Metanephros (tissue), 1 donor: Measurements from ENCODE around the gene CD164. TPM values are rescaled to one million over a fixed set of nuclear protein-coding genes. Genes with fewer than 3 reads are reported as not detected.

Experiments used
- total RNA-seq: library from RNA; depleted of rRNA; stranded (reverse); fragments of >200 nt; gene quantifications from one replicate; pipeline ENCODE4 v1.2.3, GENCODE V29; 2014

CD164 gene
- total RNA-seq, result 283 TPM

DNA sequence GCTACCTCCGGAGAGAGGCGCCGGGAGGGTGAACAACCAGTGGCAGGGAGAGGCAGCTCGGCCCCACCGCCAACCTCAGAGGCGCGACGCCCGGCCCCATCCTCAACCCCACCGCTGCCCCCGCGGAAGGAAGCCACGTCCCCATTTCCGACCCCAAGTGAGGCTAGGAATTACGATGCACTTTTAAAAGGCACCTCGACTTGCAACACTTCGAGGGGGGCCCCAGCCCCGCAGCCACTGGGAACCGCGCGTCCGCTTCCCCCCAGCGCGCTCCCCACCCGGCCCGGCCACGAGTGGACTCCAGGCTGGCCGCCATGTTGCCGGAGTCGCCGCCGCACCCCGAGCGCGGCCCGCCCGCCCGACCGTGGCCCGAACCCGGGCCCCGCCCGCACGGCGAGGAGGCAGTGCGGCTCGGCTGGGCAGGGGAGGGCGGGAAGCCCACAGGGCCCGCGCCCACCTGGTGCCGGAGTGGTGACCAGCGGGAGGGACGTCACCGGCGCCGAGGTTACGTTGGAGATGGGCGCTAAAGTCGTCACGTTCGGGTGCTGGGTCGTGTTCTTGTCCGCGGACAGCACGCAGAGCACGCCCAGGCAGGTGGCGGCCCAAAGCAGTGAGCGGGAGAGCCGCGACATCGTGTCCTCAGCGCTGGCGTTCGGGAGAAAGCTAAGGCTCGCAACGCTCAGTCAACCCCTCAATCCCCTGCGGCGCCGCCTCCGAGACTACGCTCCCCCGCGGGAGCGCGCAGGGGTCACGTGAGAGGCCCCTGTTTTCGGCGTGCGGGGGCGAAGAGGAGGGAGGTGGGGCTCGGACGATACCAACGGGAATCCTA lies at the start of gene CD164:
CD164 (minus strand) TSS at position 721 of the 829 bp plus-strand sequence; CDS start at position 632, 89 bp downstream.

Other genes with a start within 250 kb of the CD164 start
- 11.7 TPM for gene PPIL6, start 58.2 kb upstream of the CD164 start, total RNA-seq
- 12.9 TPM for gene SMPD2, start 58.3 kb upstream of the CD164 start, total RNA-seq
- gene MICAL1, start 73.3 kb upstream of the CD164 start, total RNA-seq, result 29.0 TPM
- 13.1 TPM for gene ZBTB24, start 100.8 kb upstream of the CD164 start, total RNA-seq